HG03159 (cell line): Measurements from ENCODE around the gene ERFE.
"Not testable (repeated sequence)": the region's sequence is repeated elsewhere in the genome, so short reads cannot be mapped to it uniquely, and the experiment has no call there.

Experiments
- ATAC-seq: cut with Tn5 transposase; IDR thresholded peaks from one replicate; pipeline ENCODE4 v1.9.1; 2021; ENCODE audit warnings: mild to moderate bottlenecking, moderate library complexity; ENCODE audit not compliant: unreplicated experiment

Gene ERFE

DNA sequence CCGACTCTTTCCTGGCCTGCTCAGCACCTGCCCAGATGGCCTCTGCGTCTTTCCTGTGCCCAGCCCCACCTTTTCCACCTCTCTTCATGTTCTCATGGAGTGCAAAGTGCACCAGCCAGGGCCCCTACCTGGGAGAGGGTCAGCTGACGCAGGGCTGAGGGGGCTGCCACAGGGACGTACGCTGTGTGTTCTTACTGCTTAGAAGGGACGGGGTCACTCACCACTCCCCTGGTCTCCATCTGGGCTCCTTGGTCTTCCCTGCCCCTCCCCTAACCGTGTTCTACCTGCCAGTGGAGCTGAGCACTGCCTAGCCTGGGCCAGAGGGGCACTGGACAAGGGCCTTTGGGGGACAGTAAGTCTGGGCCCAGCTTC lies 8.6 kb downstream of the ERFE start:
- no peak for ATAC-seq

DNA sequence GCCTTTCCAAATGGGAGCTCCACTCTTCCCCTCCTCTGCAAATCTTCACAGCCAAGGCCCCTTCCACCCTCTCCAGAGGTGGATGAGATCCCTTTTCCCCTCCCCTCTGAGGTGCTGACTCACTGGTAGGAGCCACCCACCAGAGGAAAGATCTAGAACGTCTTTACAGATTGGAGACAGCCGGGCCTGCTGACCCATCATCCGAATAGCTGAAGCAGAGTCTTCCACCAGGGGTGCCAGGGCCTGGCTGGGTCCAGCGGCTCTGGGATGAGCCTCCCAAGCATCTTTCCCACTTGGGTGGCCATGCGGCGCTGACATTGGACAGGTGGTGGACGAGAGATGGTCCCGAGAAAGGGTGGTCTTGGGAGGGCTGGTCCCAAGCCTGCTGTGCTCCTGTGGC lies 9.0 kb downstream of the ERFE start:
- ATAC-seq, result no peak

DNA sequence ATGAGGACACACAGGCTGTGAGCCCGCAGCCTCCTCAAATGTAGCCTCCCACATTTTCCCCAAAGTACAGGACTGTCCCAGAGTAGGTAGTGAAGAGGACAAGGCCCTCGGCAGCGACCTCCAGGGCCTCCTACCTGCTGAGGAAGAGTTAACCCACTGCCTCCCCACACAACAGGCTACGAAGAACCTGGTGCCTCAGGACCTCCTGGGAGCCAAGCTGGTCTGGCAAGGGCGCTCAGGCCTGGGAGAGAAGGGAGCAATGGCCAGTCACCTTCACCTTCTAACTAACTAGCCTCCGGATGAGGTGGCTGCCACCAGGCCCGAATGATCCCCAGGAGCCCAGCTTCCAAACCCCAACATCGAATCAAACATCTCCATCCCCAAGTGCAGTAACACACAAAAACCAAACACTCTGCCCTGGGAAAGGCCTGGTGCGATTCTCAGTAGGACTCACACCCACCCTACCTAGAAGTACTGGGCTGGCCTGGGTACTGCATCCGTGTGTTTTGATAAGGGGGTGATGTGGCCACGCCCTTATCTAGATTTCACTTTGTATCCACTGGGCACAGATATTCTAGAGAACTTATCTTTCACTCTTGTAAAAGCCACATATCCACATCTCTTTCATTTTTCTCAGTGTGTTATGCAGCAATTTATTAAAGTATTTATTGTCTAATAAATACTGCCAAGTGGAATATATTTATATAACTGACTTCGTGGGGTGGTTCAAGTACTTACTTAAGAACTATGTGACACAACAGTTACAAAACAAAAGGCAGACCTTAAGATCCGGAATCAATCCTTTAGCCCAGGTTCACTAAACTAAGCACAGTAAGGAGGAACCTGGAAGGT lies 9.7 kb downstream of the ERFE start:
- ATAC-seq, result no peak

GRCh38 chr2:238169048-238169707 lies 10.4 kb downstream of the ERFE start:
- no peak for ATAC-seq

GRCh38 chr2:238169708-238170251 lies 11.0 kb downstream of the ERFE start:
- ATAC-seq, result no peak

GRCh38 chr2:238170386-238171071 lies 11.8 kb downstream of the ERFE start:
- no peak for ATAC-seq

DNA sequence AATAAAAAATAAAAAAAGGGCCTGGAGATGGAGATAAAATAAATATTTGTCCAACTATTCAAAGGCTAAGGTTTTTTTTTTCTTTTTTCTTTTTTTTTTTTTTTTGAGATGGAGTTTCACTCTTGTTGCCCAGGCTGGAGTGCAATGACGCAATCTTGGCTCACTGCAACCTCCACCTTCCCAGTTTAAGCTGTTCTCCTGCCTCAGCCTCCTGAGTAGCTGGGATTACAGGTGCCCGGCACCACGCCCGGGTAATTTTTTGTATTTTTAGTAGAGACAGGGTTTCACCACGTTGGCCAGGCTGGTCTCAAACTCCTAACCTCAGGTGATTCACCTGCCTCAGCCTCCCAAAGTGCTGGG lies 12.3 kb downstream of the ERFE start:
- ATAC-seq, result not testable (repeated sequence)

DNA sequence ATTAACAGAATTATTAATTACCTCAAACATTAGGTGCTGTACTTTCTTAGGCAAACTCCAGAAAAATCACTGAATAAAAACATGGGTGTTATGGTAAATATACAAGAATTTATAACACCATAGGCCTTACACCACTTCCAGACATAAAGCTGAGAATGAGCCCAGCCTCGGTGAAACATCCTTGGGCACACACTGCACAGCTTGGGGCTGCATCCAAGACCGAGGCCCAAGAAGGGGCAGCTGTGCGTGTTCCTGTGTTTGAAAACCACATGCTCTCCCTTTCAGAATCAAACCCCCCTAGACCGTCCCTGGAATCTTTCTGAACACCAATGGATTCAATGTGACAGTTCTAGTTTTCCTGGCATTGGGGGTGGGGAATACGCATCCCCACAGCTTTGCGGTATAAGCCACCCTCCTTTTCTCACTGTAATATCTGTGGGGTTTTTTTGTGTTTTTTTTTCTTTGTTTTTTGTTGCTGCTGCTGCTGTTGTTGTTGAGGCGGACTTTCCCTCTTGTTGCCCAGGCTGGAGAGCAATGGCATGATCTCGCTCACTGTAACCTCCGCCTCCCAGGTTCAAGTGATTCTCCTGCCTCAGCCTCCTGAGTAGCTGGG lies 12.9 kb downstream of the ERFE start:
- no peak for ATAC-seq

DNA sequence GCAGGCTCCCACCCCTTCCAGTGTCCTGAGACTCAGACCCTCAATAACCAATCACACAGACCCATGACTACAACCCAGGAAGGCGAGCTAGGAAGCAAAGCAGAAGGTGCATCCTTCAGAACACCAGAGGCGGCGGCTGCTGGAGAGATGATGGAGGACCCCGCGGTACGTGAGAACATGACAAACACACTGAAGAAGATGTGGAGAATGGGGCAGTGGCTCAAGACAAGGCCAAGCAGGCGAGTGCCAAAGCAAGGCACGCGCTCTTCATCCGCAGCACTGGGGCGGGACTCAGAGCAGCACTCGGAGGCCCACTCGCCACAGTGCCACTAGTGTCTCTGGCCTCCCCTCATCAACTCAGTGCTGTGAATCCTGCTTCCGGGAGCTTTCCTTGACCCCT lies 13.7 kb downstream of the ERFE start:
- ATAC-seq, result no peak

- ATAC-seq, result no peak
Observed at GRCh38 chr2:238173692-238174091, 14.9 kb downstream of the ERFE start.

GRCh38 chr2:238174291-238174690 lies 15.5 kb downstream of the ERFE start:
- no peak for ATAC-seq

- no peak for ATAC-seq
Observed at GRCh38 chr2:238174701-238175100, 15.9 kb downstream of the ERFE start.

GRCh38 chr2:238176613-238177012 lies 17.8 kb downstream of the ERFE start:
- ATAC-seq, result no peak

- ATAC-seq, result no peak
Observed at GRCh38 chr2:238180554-238180953, 21.8 kb downstream of the ERFE start.

DNA sequence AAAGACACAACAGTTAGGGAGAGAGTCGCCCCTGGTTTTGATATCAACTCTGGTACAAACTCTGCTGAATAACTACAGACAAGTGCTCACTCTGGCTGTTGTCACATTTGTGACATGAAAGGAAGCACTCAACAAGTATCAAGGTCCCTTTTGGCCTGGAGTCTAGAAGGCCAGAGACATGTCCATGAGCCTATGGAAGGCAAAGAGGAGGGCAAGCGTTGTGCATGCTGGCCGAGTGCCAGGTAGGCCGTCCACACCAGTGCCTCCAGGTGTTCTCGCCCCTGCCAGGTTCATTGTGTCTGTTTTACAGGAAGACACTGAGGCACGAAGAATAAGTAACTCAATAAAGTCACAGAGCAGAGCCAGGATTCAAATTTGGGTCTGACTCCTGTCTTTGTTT lies 23.6 kb downstream of the ERFE start:
- ATAC-seq, result no peak

GRCh38 chr2:238183821-238184220 lies 25.1 kb downstream of the ERFE start:
- no peak for ATAC-seq

- no peak for ATAC-seq
Observed at GRCh38 chr2:238187618-238188548, 29.1 kb downstream of the ERFE start.

GRCh38 chr2:238190445-238190844 lies 31.7 kb downstream of the ERFE start:
- ATAC-seq, result no peak

GRCh38 chr2:238202326-238203093 lies 43.7 kb downstream of the ERFE start:
- ATAC-seq, result no peak
